ENCODE data around the gene INPP4B.

The INPP4B gene

GRCh38 chr4:142284402-142285221, 561.5 kb downstream of the INPP4B start:
- no peaks in the 10 kb centered on the region for H3K79me2 ChIP-seq (ENCODE audit: insufficient read depth, low read depth)
- no peak overlapping the region for H3K27ac ChIP-seq
- no peak overlapping the region for H3K4me2 ChIP-seq
- H4K20me1 ChIP-seq (ENCODE audit: insufficient read depth) = no peaks in the 10 kb centered on the region
- no peak overlapping the region for H2AFZ ChIP-seq (ENCODE audit: low read depth)
- H3K4me1 ChIP-seq (ENCODE audit: low read depth, poor library complexity, severe bottlenecking) = no peaks in the 10 kb centered on the region
- H3K4me3 ChIP-seq (IDR thresholded peaks at IDR 0.05; ENCODE audit: insufficient read depth, low read depth, low read length) = no peak overlapping the region
- H3K27me3 ChIP-seq (ENCODE audit: insufficient read depth, low read depth) = no peaks in the 10 kb centered on the region; the same call in 1 of the 2 replicates
- no peaks in the 10 kb centered on the region for H3K36me3 ChIP-seq (ENCODE audit: insufficient read depth)
- H3K9ac ChIP-seq = no peak overlapping the region
- no peak for TF ChIP-seq CTCF (conservative IDR thresholded peaks at IDR 0.05; ENCODE audit: low read depth, low read length)

- no peaks in the 10 kb centered on the region for H3K79me2 ChIP-seq (ENCODE audit: insufficient read depth, low read depth)
- H3K4me1 ChIP-seq (ENCODE audit: low read depth, poor library complexity, severe bottlenecking) = no peaks in the 10 kb centered on the region
- H3K27ac ChIP-seq = no peak overlapping the region
- no peaks in the 10 kb centered on the region for H3K27me3 ChIP-seq (ENCODE audit: insufficient read depth, low read depth)
- H4K20me1 ChIP-seq (ENCODE audit: insufficient read depth) = no peaks in the 10 kb centered on the region
- no peak overlapping the region for H2AFZ ChIP-seq (ENCODE audit: low read depth)
- peak; percentile 52 for TF ChIP-seq CTCF (conservative IDR thresholded peaks at IDR 0.05; ENCODE audit: low read depth, low read length)
- no peak overlapping the region for H3K9ac ChIP-seq
- no peaks in the 10 kb centered on the region for H3K36me3 ChIP-seq (ENCODE audit: insufficient read depth)
- H3K4me3 ChIP-seq (IDR thresholded peaks at IDR 0.05; ENCODE audit: insufficient read depth, low read depth, low read length) = no peak overlapping the region
- H3K4me2 ChIP-seq = no peak overlapping the region
Measured at GRCh38 chr4:142282870-142283431, 563.1 kb downstream of the INPP4B start.

- Histone ChIP-seq H3K9ac (no peak overlapping the region), H3K36me3 (ENCODE audit: insufficient read depth) (no peaks in the 10 kb centered on the region), H4K20me1 (ENCODE audit: insufficient read depth) (no peaks in the 10 kb centered on the region), H3K4me1 (ENCODE audit: low read depth, poor library complexity, severe bottlenecking) (no peaks in the 10 kb centered on the region), H3K4me2 (no peak overlapping the region), H2AFZ (ENCODE audit: low read depth) (no peak overlapping the region), H3K4me3 (IDR thresholded peaks at IDR 0.05; ENCODE audit: insufficient read depth, low read depth, low read length) (no peak overlapping the region), H3K27ac (no peak overlapping the region), H3K27me3 (ENCODE audit: insufficient read depth, low read depth) (no peaks in the 10 kb centered on the region), H3K79me2 (ENCODE audit: insufficient read depth, low read depth) (no peaks in the 10 kb centered on the region)
- TF ChIP-seq CTCF (conservative IDR thresholded peaks at IDR 0.05; ENCODE audit: low read depth, low read length) = no peak
Measured at GRCh38 chr4:142281999-142282398, 564.1 kb downstream of the INPP4B start.

GRCh38 chr4:142278663-142279062, 567.4 kb downstream of the INPP4B start:
- Histone ChIP-seq H2AFZ (ENCODE audit: low read depth) (no peak overlapping the region), H3K4me2 (no peak overlapping the region)

More at GRCh38 chr4:142278663-142279062, 567.4 kb downstream of the INPP4B start:
- Histone ChIP-seq H3K27ac (no peak overlapping the region), H3K36me3 (ENCODE audit: insufficient read depth) (no peaks in the 10 kb centered on the region), H3K27me3 (ENCODE audit: insufficient read depth, low read depth) (no peaks in the 10 kb centered on the region), H3K9ac (no peak overlapping the region), H4K20me1 (ENCODE audit: insufficient read depth) (no peaks in the 10 kb centered on the region), H3K4me1 (ENCODE audit: low read depth, poor library complexity, severe bottlenecking) (no peaks in the 10 kb centered on the region), H3K79me2 (ENCODE audit: insufficient read depth, low read depth) (no peaks in the 10 kb centered on the region), H3K4me3 (IDR thresholded peaks at IDR 0.05; ENCODE audit: insufficient read depth, low read depth, low read length) (no peak overlapping the region)
- no peak for TF ChIP-seq CTCF (conservative IDR thresholded peaks at IDR 0.05; ENCODE audit: low read depth, low read length)

Data from KMS-11 (cell line).